ENCODE measurements around the gene AGXT.

AGXT gene

GRCh38 chr2:240928476-240929363 is 60.1 kb downstream of the AGXT start:
- Mint-ChIP-seq H3K4me3 (no peak overlapping the region), H3K36me3 (ENCODE audit: insufficient read depth) (no peaks in the 10 kb centered on the region), H3K27me3 (peaks cover 32 to 51% of the 10 kb centered on the region in 2 donors), H3K27ac (no peak overlapping the region), H3K4me1 (ENCODE audit: low read depth in 2 of 2) (peaks cover 0 to 2% of the 10 kb centered on the region in 2 donors), H3K9me3 (no peaks in the 10 kb centered on the region)
- ATAC-seq (replicated peaks): no peak
- no peak for DNase-seq

GRCh38 chr2:240929364-240930095 is 60.9 kb downstream of the AGXT start:
- Mint-ChIP-seq H3K9me3 (no peaks in the 10 kb centered on the region), H3K36me3 (ENCODE audit: insufficient read depth) (no peaks in the 10 kb centered on the region), H3K27ac (no peak overlapping the region), H3K4me3 (no peak overlapping the region), H3K27me3 (peaks cover 32 to 51% of the 10 kb centered on the region in 2 donors), H3K4me1 (ENCODE audit: low read depth in 2 of 2) (peaks cover 0 to 2% of the 10 kb centered on the region in 2 donors)
- no peak for ATAC-seq (replicated peaks)
- no peak for DNase-seq

All from effector memory CD8-positive, alpha-beta T cell (primary cell).